ENCODE measurements around the gene C10orf71.

Gene C10orf71

DNA sequence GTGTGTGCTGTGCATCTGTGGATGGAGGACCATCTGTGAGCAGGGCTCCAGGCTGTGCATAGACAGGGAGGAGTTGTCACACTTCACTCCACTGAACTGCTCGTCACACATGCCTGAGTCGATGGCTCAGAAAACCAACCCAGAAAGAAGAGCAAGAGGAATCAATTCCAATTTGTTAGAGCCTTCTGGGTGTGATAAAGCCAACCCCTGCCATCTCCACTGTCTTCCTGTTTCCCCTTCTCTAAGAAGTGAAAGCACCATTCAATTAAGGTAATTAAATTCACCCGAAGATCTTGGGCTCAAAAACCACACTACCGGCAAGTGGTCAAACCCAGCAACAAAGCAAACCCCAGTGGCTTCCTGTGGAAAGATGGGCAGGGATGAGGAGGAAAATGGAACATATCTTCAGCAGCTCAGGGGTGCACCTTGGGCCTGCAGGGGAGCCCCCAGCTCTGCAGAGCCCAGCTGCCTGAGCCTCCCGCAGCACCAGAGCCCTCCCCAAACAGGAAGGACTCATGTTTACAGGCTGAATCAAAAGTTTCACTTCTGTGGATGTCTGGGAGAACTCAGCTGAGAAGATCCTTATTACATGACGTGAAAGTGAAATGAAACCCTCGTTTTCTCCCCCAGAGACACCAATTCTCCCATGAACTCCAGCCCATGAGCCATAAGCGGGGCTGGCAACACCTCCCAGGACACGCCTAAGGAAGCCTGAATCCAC, 10.9 kb downstream of the C10orf71 start:
- DNase-seq = peak; percentile 95
- in situ Hi-C loops (cut with MboI; ENCODE audit: low pct_unique_long_range_greater_than_20kb, low sequenced_read_pairs) = no loop called here

GRCh38 chr10:49310460-49310859, 11.5 kb downstream of the C10orf71 start:
- in situ Hi-C loops (cut with MboI; ENCODE audit: low pct_unique_long_range_greater_than_20kb, low sequenced_read_pairs) = no loop called here
- no peak for DNase-seq

DNA sequence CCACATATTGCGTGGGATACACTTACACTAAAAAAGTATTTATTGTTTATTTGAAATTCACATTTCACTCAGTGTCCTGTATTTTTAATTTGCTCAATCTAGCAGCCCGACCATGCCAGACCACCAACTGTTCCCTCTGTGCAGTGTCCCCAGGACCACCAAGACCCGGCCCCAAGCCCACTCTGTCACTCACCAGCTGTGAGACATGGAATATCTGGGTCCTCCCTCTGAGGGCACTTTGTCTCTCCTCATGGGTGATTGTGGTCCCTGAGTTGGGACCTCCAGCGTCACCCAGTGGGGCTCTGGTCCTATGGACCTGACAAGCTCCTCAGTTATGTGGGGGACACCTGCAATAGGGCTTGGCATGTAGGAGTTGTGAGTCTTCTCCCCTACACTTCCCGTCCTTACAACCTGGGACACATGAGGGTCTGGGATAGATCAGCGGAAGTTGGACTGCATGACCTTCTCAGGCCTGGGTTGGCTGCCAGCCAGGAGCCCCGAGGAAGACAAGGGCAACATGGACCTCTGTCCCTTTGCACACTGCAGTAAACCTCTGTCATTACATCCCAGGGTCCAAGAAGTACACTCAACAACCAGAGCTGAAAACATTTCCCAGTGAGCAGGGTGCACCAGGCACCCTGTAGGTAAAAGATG, 12.1 kb downstream of the C10orf71 start:
- peak; percentile 19 for DNase-seq
- in situ Hi-C loops (cut with MboI; ENCODE audit: low pct_unique_long_range_greater_than_20kb, low sequenced_read_pairs) = no loop called here

GRCh38 chr10:49311555-49312236, 12.7 kb downstream of the C10orf71 start:
- in situ Hi-C loops (cut with MboI; ENCODE audit: low pct_unique_long_range_greater_than_20kb, low sequenced_read_pairs) = no loop called here
- DNase-seq = peak; percentile 33

DNA sequence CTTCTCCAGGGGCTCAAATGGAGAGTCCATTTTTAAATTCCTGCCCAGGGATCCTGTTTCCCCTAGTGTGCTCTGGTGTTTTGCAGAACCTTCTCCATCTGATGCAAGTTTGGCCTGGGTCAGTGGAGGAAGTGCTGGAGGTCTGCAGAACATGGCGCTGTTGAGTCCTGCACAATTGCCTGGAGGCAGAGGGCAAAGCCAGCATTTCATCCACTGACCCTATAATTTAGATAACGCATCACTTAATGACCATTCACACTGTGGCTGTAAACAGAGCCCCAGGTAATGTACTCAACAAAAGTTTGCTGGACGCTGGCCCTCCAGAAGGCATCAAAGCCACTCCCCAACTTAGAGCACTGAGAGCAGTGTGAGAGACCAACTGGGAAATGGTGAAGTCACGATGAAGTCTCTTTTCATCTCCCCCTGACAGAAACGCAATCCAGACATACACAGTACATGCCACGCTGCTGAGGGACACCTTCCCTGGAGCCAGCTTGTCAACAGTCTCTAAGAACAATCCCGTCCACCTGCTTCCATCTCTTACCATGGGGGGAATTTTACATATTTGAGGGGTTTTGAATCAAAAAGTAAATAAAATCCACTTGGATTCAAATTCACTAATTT, 13.4 kb downstream of the C10orf71 start:
- in situ Hi-C loops (cut with MboI; ENCODE audit: low pct_unique_long_range_greater_than_20kb, low sequenced_read_pairs) = no loop called here
- DNase-seq = no peak

- in situ Hi-C loops (cut with MboI; ENCODE audit: low pct_unique_long_range_greater_than_20kb, low sequenced_read_pairs) = no loop called here
- no peak for DNase-seq
Measured at GRCh38 chr10:49313501-49314070, 14.6 kb downstream of the C10orf71 start.

- no peak for DNase-seq
- in situ Hi-C loops (cut with MboI; ENCODE audit: low pct_unique_long_range_greater_than_20kb, low sequenced_read_pairs) = no loop called here
Measured at GRCh38 chr10:49314806-49315205, 15.8 kb downstream of the C10orf71 start.

GRCh38 chr10:49318028-49318427, 19.1 kb downstream of the C10orf71 start:
- in situ Hi-C loops (cut with MboI; ENCODE audit: low pct_unique_long_range_greater_than_20kb, low sequenced_read_pairs) = no loop called here

GRCh38 chr10:49318755-49319154, 19.8 kb downstream of the C10orf71 start:
- in situ Hi-C loops (cut with MboI; ENCODE audit: low pct_unique_long_range_greater_than_20kb, low sequenced_read_pairs) = no loop called here

More at GRCh38 chr10:49318028-49318427, 19.1 kb downstream of the C10orf71 start:
- DNase-seq = no peak

DNA sequence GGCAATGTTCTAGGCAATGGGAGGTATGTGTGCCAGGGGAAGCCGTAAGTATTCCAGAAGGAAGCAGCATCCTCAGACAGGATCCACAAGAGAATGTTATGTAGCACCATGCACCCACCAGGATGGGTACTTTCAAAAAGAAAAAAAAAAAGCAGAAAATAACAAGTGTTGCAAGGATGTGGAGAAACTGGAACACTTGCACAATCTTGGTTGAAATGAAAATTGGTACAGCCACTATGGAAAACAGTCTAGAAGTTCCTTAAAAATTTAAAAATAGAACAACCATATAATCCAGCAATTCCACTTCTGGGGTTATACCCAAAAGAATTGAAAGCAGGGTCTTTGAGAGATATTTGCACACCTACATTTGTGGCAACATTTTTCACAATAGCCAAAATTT, 20.2 kb downstream of the C10orf71 start:
- in situ Hi-C loops (cut with MboI; ENCODE audit: low pct_unique_long_range_greater_than_20kb, low sequenced_read_pairs) = no loop called here
- DNase-seq = no peak

More at GRCh38 chr10:49318755-49319154, 19.8 kb downstream of the C10orf71 start:
- no peak for DNase-seq

GRCh38 chr10:49320191-49320590, 21.2 kb downstream of the C10orf71 start:
- DNase-seq = no peak
- in situ Hi-C loops (cut with MboI; ENCODE audit: low pct_unique_long_range_greater_than_20kb, low sequenced_read_pairs) = no loop called here

GRCh38 chr10:49321021-49321420, 22.1 kb downstream of the C10orf71 start:
- in situ Hi-C loops (cut with MboI; ENCODE audit: low pct_unique_long_range_greater_than_20kb, low sequenced_read_pairs) = no loop called here
- no peak for DNase-seq

DNA sequence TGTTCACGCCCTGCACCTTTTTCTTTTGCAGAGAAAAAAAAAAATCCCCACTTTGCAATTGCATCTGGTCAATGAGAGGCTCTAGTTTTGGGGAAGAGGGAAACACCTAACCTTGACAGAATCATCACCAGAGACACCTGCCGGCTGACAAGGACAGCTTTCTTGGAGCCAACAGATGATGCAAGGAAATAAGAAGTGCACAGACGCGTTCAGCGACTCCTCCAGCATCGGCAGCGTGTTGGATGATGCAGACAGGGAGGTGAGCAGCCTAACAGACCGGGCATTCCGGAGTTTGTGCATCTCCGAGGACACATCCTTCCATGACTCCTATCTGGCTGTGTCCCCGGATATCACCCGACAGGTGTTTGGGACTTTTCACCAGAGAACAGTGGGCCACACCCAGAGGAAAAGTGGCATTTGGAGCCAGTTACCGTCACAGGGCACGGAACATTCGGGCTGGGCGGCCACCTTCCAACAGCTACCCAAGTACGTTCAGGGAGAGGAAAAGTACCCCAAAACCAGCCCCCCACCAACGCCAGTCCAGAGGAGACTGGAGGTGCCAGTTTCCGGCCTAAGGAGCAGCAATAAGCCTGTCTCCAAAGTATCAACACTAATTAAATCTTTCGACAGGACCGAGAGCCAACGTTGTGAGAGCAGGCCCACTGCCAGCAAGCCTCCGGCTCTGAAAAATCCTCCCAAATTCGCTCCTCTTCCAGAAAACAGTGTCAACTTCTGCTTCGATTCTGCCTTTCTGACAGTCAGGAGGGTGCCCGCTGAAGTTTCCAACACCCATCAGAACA, 23.6 kb downstream of the C10orf71 start:
- no peak for DNase-seq
- in situ Hi-C loops (cut with MboI; ENCODE audit: low pct_unique_long_range_greater_than_20kb, low sequenced_read_pairs) = no loop called here

DNA sequence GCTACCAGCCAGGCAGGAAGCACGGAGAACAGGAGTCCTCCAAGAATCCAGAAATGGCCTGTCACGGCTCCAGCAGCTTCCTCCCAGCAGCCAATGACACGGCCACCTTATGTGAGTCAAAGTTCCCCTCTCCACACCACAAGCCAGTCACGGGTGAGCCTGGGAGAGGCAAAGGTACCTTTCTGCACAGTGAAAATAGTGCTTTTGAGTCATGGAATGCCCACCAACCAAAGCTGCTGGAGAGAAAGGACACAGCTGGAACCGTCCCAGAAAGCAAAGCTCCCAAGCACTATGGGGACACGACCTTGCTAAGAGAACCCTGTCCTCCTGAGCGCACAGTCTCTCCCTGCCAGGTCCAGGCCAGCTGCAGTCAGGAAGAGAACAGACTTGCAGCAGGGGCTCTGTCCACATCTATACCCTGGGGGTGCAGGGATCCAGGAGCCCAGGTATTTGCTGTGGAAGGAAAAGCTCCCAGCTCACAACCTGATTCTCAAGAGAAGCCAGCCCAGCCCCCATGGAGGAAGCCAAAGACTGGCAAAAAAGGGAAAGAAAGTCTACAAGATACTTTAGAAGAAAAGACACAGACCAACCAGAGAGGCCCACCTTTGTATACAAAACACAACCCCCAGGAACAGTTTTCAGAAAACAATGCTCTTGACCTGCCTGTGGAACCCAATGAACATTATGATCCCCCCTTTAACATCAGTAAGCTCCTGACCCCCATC, 24.4 kb downstream of the C10orf71 start:
- in situ Hi-C loops (cut with MboI; ENCODE audit: low pct_unique_long_range_greater_than_20kb, low sequenced_read_pairs) = no loop called here
- no peak for DNase-seq

- no peak for DNase-seq
- in situ Hi-C loops (cut with MboI; ENCODE audit: low pct_unique_long_range_greater_than_20kb, low sequenced_read_pairs) = no loop called here
Measured at GRCh38 chr10:49323896-49324270, 24.9 kb downstream of the C10orf71 start.

GRCh38 chr10:49324711-49325110, 25.7 kb downstream of the C10orf71 start:
- in situ Hi-C loops (cut with MboI; ENCODE audit: low pct_unique_long_range_greater_than_20kb, low sequenced_read_pairs) = no loop called here
- DNase-seq = no peak

GRCh38 chr10:49325131-49325915, 26.4 kb downstream of the C10orf71 start:
- no peak for DNase-seq

More at GRCh38 chr10:49325131-49325915, 26.4 kb downstream of the C10orf71 start:
- in situ Hi-C loops (cut with MboI; ENCODE audit: low pct_unique_long_range_greater_than_20kb, low sequenced_read_pairs) = no loop called here

Data from KBM-7 (cell line).